Ascending aorta (tissue), 2 donors: ENCODE results near the gene PTPRN2. TPM values are rescaled to one million over a fixed set of nuclear protein-coding genes. Genes with fewer than 3 reads are reported as not detected.

Experiments
- DNase-seq, 2 donors: peaks; one replicate each; pipeline ENCODE4 v3.0.0-alpha.2; 2019; ENCODE audit warnings: low spot score in 2 of 2
- H3K27ac ChIP-seq, 2 donors: fragments of 200-600 bp; sonication (generic); one replicate each; pipeline ENCODE4 v1.5.1; 2016 to 2017; ENCODE audit warnings: mild to moderate bottlenecking in 1 of 2
- H3K27me3 ChIP-seq: fragments of 200-600 bp; sonication (generic); one replicate; pipeline ENCODE4 v1.5.1; 2017
- H3K36me3 ChIP-seq, 2 donors: fragments of 200-600 bp; sonication (generic); one replicate each; pipeline ENCODE4 v1.5.1; 2016
- H3K4me1 ChIP-seq, 2 donors: fragments of 200-600 bp; sonication (generic); one replicate each; pipeline ENCODE4 v1.5.1; 2016 to 2017; ENCODE audit warnings: mild to moderate bottlenecking in 1 of 2
- H3K4me3 ChIP-seq, 2 donors: fragments of 200-600 bp; sonication (generic); one replicate each; pipeline ENCODE4 v1.5.1; 2016 to 2017; ENCODE audit warnings: mild to moderate bottlenecking in 1 of 2
- H3K9me3 ChIP-seq, 2 donors: fragments of 200-600 bp; sonication (generic); one replicate each; pipeline ENCODE4 v1.5.1; 2016
- intact Hi-C: fragments of 100-400 bp; cut with DNase I; formaldehyde crosslinking; loops from one replicate; pipeline ENCODE4 v1.15.1; 2023
- total RNA-seq: library from RNA; depleted of rRNA; stranded (reverse); fragments of >200 nt; gene quantifications from one replicate; pipeline ENCODE4 v1.1.0, GENCODE V29; 2016
- TF ChIP-seq, protein P1 (sequence below), 3 experiments: fragments of 200-600 bp in 2 of 3; fragments of 450-650 bp in 1 of 3; sonication (generic) in 2 of 3; IDR thresholded peaks; one replicate each; pipeline ENCODE4 v1.5.1; 2016 to 2019; ENCODE audit warnings: antibody characterized with exemption in 3 of 3, mild to moderate bottlenecking in 1 of 3, moderate library complexity in 1 of 3

Gene PTPRN2
- total RNA-seq, 1 donor from 2014 or later = 7.3 TPM

- TF ChIP-seq, protein P1, sequence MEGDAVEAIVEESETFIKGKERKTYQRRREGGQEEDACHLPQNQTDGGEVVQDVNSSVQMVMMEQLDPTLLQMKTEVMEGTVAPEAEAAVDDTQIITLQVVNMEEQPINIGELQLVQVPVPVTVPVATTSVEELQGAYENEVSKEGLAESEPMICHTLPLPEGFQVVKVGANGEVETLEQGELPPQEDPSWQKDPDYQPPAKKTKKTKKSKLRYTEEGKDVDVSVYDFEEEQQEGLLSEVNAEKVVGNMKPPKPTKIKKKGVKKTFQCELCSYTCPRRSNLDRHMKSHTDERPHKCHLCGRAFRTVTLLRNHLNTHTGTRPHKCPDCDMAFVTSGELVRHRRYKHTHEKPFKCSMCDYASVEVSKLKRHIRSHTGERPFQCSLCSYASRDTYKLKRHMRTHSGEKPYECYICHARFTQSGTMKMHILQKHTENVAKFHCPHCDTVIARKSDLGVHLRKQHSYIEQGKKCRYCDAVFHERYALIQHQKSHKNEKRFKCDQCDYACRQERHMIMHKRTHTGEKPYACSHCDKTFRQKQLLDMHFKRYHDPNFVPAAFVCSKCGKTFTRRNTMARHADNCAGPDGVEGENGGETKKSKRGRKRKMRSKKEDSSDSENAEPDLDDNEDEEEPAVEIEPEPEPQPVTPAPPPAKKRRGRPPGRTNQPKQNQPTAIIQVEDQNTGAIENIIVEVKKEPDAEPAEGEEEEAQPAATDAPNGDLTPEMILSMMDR (IDR thresholded peaks at IDR 0.05) = no peak
- DNase-seq = no peak
- Histone ChIP-seq H3K27ac (no peak overlapping the region), H3K4me1 (no peaks in the 10 kb centered on the region), H3K36me3 (no peaks in the 10 kb centered on the region), H3K4me3 (no peak overlapping the region), H3K9me3 (no peaks in the 10 kb centered on the region), H3K27me3 (no peaks in the 10 kb centered on the region)
- intact Hi-C loops = no loop called here
Observed at GRCh38 chr7:158389514-158390425, 197.9 kb downstream of the PTPRN2 start.

DNA sequence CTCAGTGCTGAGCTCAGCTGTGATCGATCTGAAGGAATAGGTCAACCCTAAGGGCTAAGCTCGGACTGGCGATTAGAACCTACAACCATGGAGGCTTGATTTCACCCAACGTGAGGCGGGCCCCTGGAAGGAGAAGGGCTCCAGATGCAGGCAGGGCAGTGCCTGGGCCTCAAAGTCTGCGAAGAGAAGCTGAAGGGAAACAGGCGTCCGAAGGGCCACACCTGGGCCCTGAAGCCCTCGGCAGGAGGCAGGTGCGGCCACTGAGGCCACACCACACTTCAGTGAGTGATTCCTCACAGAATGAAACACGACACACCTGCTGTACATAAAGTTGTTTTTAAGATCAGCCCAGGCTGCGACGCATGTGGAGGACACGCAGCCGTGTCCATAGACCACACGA, 198.7 kb downstream of the PTPRN2 start:
- Histone ChIP-seq H3K27ac (no peak overlapping the region), H3K36me3 (no peaks in the 10 kb centered on the region), H3K4me3 (no peak overlapping the region), H3K4me1 (no peaks in the 10 kb centered on the region), H3K9me3 (no peaks in the 10 kb centered on the region), H3K27me3 (no peaks in the 10 kb centered on the region)
- intact Hi-C loops = no loop called here
- no peak for DNase-seq
- TF ChIP-seq, protein P1 (IDR thresholded peaks at IDR 0.05) = no peak

- Histone ChIP-seq H3K27ac (no peak overlapping the region), H3K36me3 (no peaks in the 10 kb centered on the region), H3K4me3 (no peak overlapping the region), H3K4me1 (no peaks in the 10 kb centered on the region), H3K9me3 (no peaks in the 10 kb centered on the region), H3K27me3 (no peaks in the 10 kb centered on the region)
- TF ChIP-seq, protein P1 (IDR thresholded peaks at IDR 0.05) = no peak
- intact Hi-C loops = no loop called here
- DNase-seq = no peak
Observed at GRCh38 chr7:158388072-158388471, 199.6 kb downstream of the PTPRN2 start.

DNA sequence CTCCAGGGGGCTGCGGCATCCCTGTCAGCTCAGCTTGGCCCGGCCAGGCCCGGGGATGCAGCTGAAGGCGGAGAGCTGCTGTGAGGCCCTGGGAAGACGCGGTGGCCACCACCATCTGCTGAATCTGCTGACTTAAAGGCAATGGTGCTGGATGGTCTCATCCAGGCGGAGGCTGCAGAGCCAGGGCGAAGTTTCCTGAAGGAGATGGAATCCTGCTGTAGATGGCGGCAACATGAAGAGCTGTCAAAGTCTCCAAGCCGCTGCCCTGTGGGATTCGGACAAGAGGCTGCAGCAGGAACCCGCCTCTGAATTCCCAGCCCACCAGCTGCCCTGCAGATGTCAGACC, 200.1 kb downstream of the PTPRN2 start:
- TF ChIP-seq, protein P1 (IDR thresholded peaks at IDR 0.05) = no peak
- Histone ChIP-seq H3K27ac (no peak overlapping the region), H3K4me1 (no peaks in the 10 kb centered on the region), H3K27me3 (no peaks in the 10 kb centered on the region), H3K4me3 (no peak overlapping the region), H3K9me3 (no peaks in the 10 kb centered on the region), H3K36me3 (no peaks in the 10 kb centered on the region)
- intact Hi-C loops = no loop called here
- DNase-seq = no peak

DNA sequence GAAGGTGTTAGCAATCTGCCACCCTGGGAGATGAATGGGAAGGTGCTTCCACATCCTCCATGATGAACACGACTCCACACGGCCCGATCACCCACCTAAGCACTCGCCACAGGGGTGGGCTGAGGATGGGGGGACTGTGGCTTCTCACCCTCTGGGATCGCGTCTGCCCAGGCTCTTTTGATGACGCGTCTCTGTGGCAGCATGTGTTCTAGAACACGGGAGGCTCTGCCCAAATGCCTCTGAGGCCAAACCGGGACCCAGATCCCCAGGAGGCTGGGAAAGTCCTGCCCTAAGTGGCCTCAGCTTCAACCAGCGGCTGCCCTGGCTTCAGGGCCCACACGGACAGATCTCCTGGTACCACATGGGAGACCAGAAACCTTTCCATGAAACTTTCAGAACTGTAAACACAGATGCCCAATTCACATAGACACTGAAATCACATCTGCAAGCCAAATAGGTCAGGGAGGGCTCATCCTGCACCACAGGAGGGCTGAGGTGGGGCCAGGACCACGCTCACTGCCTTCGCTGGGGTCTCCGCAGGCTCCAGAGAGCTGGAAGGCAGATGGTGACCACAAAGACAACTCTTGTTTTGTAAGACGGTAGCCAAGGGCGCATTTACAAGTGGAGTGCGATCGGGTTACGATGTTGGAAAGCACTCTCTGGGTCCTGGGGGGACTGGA, 200.6 kb downstream of the PTPRN2 start:
- H3K27ac ChIP-seq = no peak overlapping the region
- no peaks in the 10 kb centered on the region for H3K36me3 ChIP-seq
- intact Hi-C loops = no loop called here
- H3K9me3 ChIP-seq = no peaks in the 10 kb centered on the region
- TF ChIP-seq, protein P1 (IDR thresholded peaks at IDR 0.05) = no peak
- no peaks in the 10 kb centered on the region for H3K27me3 ChIP-seq
- H3K4me3 ChIP-seq = no peak overlapping the region
- no peaks in the 10 kb centered on the region for H3K4me1 ChIP-seq
- no peak for DNase-seq
